ENCODE results near the gene NLGN1.

NLGN1 gene

GRCh38 chr3:173730391-173730790 is 332.8 kb downstream of the NLGN1 start:
- TF ChIP-seq ZNF274 (IDR thresholded peaks at IDR 0.05; ENCODE audit: low read depth, low read length) = no peak

DNA sequence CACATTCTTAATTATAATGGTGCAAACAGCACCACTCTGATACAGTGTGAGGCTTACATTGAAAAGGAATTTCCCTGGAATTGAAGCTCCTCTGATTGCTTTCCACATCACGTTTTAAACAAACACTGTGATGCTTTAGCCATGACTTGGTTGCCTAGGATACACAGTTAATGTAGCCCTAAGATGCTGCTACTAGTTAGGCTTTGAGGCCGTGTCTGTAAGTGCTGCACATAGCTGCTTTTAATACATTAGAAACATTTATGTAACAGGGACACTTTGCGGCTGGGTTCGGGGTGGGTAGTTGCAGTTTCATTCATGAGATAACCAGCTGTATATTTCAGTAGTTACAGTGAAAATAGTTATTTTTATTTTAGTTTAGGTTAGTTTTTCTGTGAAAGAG is 334.7 kb downstream of the NLGN1 start:
- TF ChIP-seq ZNF274 (IDR thresholded peaks at IDR 0.05; ENCODE audit: low read depth, low read length) = no peak
- no peak overlapping the region for H3K4me3 ChIP-seq (ENCODE audit: low read length)

More at GRCh38 chr3:173730391-173730790, 332.8 kb downstream of the NLGN1 start:
- H3K4me3 ChIP-seq (ENCODE audit: low read length) = no peak overlapping the region

DNA sequence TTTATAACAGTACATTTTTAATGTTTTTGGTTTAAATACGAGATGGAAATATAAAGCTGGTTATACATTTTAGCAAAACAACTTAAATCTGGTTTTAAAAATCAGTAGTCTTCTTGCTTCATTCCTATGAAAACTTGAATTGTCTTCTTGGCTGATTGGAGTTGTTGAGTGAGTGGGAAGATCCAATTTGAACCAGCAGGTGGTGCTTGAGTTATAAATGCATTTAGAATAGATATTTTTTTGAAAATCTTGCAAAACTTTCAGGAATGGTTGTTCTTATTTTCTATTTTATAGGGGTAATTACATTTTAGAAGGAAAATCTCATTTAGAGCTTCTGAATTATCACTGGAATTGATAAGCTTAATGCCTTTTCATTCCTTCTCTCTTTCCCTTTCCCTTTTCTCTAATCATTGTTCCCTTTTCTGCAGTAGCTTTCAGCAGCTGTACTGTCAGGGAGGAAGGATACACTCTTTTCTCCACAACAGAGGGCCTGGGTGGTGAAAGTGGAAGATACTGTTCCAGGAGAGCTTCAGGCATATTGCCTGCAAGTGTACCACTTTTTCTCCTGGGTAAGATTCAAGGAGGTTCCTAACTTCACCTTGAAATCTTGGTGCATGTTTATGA is 335.6 kb downstream of the NLGN1 start:
- no peak overlapping the region for H3K4me3 ChIP-seq (ENCODE audit: low read length)
- no peak for TF ChIP-seq ZNF274 (IDR thresholded peaks at IDR 0.05; ENCODE audit: low read depth, low read length)

DNA sequence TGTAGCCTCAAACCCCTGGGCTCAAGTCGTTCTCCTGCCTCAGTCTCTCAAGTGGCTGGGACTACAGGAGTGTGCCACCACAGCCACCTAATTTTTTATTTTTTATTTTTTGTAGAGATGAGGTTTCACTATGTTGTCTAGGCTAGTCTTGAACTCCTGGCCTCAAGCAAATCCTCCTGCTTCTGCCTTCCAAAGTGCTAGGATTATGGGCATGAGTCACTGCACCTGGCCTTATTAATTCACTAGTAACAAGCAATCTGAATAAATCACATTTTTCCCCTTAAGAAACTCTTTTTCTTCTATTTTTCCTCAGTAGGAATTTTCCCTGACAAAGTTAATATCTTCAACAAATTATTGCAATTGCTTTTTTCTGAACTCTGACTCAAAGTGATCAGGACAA is 336.9 kb downstream of the NLGN1 start:
- no peak overlapping the region for H3K4me3 ChIP-seq (ENCODE audit: low read length)
- no peak for TF ChIP-seq ZNF274 (IDR thresholded peaks at IDR 0.05; ENCODE audit: low read depth, low read length)

DNA sequence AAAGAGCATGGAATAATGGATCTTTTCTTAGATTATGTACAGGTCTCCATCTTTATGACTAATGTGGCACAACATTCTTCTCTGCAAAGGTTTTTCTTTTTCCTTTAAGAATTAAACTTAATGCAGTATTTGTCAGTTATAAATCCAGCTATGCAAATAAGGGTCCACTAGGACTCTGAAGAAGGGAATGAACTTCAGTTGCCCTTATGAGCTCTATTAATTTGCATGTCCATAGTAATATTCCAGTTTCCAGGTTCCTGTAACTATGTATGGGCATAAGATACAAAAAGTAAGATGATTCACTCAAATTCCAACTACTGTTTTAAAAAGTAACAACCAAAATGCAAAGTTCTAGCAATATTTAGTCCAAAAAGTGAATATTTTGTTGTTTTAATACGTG is 337.4 kb downstream of the NLGN1 start:
- no peak overlapping the region for H3K4me3 ChIP-seq (ENCODE audit: low read length)
- no peak for TF ChIP-seq ZNF274 (IDR thresholded peaks at IDR 0.05; ENCODE audit: low read depth, low read length)

GRCh38 chr3:173735841-173736240 is 338.3 kb downstream of the NLGN1 start:
- H3K4me3 ChIP-seq (ENCODE audit: low read length) = no peak overlapping the region
- TF ChIP-seq ZNF274 (IDR thresholded peaks at IDR 0.05; ENCODE audit: low read depth, low read length) = no peak

GRCh38 chr3:173737167-173737808 is 339.7 kb downstream of the NLGN1 start:
- TF ChIP-seq ZNF274 (IDR thresholded peaks at IDR 0.05; ENCODE audit: low read depth, low read length) = no peak
- H3K4me3 ChIP-seq (ENCODE audit: low read length) = no peak overlapping the region

DNA sequence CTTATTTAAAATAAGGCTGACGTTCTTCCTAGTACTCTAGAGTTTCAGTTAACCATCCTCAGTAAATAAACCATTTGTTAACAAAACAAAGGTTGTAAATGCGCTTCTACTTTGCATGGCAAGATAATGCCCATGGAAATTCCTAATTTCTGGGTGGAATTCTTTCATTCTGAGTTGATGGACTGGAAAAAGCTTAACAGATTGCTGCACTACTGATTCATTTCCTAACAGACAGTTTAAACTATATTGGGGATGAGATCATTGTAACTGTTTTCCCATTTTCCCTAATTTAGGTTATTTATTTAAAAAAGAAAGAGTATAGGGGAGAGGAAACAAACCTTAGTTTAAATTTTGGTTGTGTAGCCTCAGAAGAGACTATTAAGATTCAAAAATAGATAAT is 342.2 kb downstream of the NLGN1 start:
- no peak for TF ChIP-seq ZNF274 (IDR thresholded peaks at IDR 0.05; ENCODE audit: low read depth, low read length)
- H3K4me3 ChIP-seq (ENCODE audit: low read length) = no peak overlapping the region

DNA sequence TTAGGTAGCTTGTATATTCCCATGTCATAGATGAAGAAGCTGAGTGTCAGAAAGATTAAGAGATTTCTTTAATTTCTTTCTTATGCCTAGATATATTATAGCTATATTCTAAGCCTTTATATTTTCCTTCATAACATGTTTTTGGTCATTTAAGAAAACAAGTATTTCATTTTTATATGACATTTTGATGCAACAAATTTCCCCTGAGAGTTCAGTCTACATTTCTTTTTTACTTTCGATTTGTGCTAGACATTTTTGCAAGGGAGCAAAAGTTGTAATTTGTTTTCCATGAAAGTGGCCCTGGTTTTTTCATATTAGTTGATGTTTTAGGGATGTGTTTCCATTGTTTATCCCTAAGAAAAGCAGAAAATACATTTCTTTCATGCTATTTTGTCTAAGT is 344.9 kb downstream of the NLGN1 start:
- no peak overlapping the region for H3K4me3 ChIP-seq (ENCODE audit: low read length)
- TF ChIP-seq ZNF274 (IDR thresholded peaks at IDR 0.05; ENCODE audit: low read depth, low read length) = no peak

DNA sequence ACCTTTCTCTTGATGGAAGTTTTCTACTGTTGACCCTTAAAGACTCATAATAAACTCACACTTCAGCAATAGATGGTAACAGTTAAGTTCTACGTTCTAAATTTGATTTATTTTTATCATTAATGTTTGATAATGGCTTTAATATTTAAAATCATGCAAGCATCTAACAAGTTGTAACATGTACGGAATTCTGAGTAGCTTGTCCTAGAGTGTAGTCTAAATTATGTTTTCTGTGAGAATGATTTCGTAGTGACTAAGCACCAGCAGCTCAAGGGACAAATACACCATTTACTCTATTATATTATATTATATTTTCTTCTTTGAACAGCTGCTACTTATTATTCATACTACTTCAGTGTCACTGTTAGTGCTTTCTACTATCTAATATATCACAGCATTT is 345.6 kb downstream of the NLGN1 start:
- TF ChIP-seq ZNF274 (IDR thresholded peaks at IDR 0.05; ENCODE audit: low read depth, low read length) = no peak
- H3K4me3 ChIP-seq (ENCODE audit: low read length) = no peak overlapping the region

DNA sequence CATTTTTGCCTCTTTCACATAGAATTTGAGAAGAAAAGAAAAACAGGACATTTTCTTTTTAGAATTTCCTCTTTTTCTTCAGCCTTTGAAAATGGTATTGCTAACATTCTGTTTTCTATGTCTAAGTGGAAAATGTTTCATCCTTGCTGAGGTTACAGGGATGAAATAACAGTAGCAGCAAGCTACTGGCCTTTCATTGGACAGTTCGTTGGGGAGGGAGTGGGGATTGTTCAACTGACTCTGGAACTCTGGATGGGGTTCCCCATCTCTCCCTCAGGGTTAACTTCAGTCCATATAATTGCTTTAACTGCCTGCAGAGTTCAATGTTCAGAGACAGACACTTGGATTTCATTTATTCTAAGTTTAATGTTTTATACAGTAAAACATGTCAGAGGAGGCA is 346.0 kb downstream of the NLGN1 start:
- TF ChIP-seq ZNF274 (IDR thresholded peaks at IDR 0.05; ENCODE audit: low read depth, low read length) = no peak
- H3K4me3 ChIP-seq (ENCODE audit: low read length) = no peak overlapping the region

DNA sequence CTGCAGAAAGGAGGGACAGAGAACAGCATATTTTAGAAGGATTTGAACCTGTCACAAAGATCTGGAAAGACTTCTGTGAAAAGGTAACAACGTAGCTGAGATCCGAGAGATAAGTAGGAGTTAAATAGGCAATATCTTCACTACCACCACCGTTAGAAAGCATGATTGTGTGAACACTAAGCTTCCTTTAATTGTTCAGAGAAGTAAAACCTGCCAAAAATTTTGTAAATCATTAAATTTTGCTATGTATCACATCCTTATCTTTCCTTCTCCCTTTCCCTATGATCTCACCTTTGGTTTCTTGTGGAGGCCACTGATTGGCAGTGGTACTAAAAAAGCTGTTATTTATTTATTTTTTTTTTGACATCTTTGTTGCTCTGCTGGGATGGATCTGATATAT is 346.9 kb downstream of the NLGN1 start:
- H3K4me3 ChIP-seq (ENCODE audit: low read length) = no peak overlapping the region
- TF ChIP-seq ZNF274 (IDR thresholded peaks at IDR 0.05; ENCODE audit: low read depth, low read length) = no peak

DNA sequence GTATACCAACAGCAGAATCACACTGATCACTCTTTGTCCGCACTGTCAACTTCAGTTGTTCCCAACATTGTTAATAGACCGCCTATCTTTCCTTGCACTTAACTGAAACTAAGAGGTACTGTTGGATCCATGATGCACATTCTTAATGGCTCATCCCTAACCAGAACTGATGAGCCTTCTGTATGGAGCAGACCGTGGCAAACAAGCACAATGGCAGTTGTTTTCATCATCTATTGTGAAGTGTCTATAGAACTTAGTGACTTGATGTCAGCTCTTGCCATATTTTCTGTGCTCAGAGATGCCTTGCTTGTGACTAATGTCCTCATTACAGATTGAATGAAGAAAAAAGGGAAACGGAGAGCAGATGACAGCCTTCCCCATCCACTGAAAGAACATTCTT is 347.4 kb downstream of the NLGN1 start:
- no peak overlapping the region for H3K4me3 ChIP-seq (ENCODE audit: low read length)
- TF ChIP-seq ZNF274 (IDR thresholded peaks at IDR 0.05; ENCODE audit: low read depth, low read length) = no peak

DNA sequence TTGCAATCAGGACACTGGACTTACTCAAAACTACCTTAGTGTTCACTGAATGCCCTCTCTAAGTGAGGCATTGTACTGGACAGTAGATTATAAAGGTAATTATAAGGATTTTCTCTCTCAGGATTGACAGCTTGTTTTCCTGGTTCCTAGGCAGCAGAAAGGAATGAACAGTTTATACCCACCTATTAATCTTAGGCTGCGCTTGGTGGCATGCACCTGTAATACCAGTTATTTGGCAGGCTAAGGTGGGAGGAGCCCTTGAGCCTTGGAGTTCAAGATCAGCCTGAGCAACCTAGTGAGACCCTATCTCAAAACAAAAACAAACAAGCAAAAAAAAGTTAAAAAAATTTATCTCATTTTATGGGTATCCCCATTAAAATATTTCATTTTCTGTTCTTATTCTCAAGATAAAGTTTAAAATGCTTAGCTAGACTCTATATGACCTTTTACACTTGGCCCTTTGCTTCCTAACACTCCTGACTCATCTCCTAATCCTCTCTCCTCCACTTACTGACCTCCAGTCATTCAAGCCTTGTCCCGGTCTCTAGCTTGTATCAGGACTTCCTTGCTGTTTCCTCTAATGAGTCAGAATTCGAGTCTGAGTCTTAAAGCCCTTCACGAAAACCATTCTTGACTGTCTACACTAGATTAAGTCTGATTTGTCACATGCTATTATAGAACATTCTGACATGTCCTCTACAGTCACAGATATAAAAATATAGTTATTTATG is 348.6 kb downstream of the NLGN1 start:
- no peak for TF ChIP-seq ZNF274 (IDR thresholded peaks at IDR 0.05; ENCODE audit: low read depth, low read length)
- no peak overlapping the region for H3K4me3 ChIP-seq (ENCODE audit: low read length)

GRCh38 chr3:173747427-173747826 is 349.9 kb downstream of the NLGN1 start:
- no peak overlapping the region for H3K4me3 ChIP-seq (ENCODE audit: low read length)
- no peak for TF ChIP-seq ZNF274 (IDR thresholded peaks at IDR 0.05; ENCODE audit: low read depth, low read length)

Data from GM08714 (cell line).